Fibroblast of skin of right biceps (primary cell): ENCODE data around the gene CFAP61.

Experiments
- DNase-seq: peaks from one replicate; pipeline ENCODE4 v3.0.0-alpha.2; 2013

Gene CFAP61

DNA sequence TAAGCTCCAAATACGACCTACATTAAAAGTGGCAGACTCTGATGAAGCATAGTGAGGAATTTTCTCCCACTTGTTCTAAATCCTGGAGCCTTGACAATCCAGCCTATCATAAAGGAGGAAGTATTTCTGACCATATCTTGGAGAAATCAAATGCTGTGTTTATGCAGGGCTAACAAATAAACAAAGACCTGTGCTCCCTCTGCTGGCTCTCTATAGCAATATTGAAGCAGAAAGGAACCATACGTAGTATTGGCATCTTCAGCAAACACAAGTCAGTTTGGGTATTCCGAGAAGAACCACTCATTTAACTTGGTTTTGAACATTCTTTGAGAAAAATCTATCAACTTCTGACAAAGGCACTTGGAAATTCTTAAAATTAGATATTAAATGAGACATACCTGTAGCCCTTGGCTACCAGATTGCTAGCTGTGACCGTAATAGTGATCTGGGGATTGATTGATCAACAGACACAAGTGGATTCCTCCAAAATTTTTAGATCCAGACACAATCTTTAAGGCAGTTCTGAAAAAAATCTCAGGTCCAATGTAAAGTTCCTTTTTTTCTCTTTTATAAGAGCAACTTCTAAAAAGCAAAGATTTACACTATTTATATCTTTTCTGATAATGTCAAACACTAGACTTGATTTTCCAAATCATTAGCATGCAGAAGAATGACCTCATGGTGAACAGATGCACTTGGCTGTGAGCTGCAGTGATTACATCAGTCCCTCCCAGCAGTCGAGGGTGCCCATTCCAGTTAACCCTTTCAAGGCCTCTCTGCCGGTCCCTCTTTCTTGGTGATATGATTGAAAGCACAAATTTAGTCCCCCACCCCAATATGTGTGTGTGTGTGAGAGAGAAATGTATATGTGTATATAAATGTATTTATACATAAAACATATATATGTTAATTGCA is 355.8 kb downstream of the CFAP61 start:
- DNase-seq, result peak; percentile 10

GRCh38 chr20:20409331-20409730 is 357.0 kb downstream of the CFAP61 start:
- no peak for DNase-seq
